OCI-LY7 (cell line): ENCODE results near the gene SESN3.

Experiments used
- EZH2phosphoT487 ChIP-seq: fragments of 200-600 bp; sonication (generic); IDR thresholded peaks from 2 replicates; pipeline ENCODE4 v1.6.1; 2018; ENCODE audit warnings: low read depth, borderline replicate concordance, mild to moderate bottlenecking, mixed run types, antibody characterized with exemption, low read length, moderate library complexity, mixed read lengths
- TF ChIP-seq, protein P1 (sequence below): fragments of 200-600 bp; sonication (generic); conservative IDR thresholded peaks from 2 replicates; pipeline ENCODE4 v1.5.1; 2014; ENCODE audit warnings: mild to moderate bottlenecking, antibody characterized with exemption, low read length, moderate library complexity, mixed read lengths

DNA sequence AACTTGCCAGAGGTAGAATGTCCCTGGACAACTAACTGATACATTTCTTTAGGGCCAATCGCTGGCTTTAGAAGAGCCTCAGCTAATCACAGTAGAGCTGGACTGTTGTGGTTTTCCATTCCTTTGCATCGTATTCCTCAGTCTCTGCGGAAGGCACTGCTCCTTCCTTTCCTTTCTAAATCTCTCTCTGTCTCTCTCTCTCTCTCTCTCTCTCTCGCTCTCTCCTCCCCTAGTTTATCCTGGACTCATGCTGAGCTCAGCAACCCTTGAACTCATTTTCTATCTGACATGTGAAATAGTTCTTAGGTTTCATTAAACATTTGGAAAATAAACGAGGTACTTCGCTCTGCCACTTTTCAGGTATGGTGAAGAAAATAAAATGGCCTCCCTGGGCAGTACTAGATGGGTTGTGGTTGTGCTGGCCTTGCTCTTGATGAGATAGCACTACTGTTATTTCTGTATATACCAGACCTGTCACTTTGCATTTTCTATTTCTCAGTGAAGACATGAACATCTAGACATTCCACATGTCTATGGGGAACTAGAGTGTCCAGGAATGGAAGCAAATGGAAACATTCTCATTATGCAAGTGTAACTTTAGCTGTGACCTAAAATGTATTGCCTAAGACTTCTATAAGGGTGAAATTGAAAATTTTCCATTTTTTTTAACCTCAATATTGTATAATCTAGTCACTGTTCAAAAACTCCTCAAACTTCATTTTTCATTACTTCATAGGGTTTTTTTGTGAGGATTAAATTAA, 12.0 kb upstream of the SESN3 start:
- TF ChIP-seq, protein P1, sequence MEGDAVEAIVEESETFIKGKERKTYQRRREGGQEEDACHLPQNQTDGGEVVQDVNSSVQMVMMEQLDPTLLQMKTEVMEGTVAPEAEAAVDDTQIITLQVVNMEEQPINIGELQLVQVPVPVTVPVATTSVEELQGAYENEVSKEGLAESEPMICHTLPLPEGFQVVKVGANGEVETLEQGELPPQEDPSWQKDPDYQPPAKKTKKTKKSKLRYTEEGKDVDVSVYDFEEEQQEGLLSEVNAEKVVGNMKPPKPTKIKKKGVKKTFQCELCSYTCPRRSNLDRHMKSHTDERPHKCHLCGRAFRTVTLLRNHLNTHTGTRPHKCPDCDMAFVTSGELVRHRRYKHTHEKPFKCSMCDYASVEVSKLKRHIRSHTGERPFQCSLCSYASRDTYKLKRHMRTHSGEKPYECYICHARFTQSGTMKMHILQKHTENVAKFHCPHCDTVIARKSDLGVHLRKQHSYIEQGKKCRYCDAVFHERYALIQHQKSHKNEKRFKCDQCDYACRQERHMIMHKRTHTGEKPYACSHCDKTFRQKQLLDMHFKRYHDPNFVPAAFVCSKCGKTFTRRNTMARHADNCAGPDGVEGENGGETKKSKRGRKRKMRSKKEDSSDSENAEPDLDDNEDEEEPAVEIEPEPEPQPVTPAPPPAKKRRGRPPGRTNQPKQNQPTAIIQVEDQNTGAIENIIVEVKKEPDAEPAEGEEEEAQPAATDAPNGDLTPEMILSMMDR: no peak
- no peak for TF ChIP-seq EZH2phosphoT487
